GM19351 (cell line): Measurements from ENCODE around the gene NPAS3.

Source experiments
- ATAC-seq: cut with Tn5 transposase; IDR thresholded peaks from one replicate; pipeline ENCODE4 v1.9.1; 2021; ENCODE audit warnings: mild to moderate bottlenecking, moderate library complexity; ENCODE audit not compliant: unreplicated experiment

The NPAS3 gene

DNA sequence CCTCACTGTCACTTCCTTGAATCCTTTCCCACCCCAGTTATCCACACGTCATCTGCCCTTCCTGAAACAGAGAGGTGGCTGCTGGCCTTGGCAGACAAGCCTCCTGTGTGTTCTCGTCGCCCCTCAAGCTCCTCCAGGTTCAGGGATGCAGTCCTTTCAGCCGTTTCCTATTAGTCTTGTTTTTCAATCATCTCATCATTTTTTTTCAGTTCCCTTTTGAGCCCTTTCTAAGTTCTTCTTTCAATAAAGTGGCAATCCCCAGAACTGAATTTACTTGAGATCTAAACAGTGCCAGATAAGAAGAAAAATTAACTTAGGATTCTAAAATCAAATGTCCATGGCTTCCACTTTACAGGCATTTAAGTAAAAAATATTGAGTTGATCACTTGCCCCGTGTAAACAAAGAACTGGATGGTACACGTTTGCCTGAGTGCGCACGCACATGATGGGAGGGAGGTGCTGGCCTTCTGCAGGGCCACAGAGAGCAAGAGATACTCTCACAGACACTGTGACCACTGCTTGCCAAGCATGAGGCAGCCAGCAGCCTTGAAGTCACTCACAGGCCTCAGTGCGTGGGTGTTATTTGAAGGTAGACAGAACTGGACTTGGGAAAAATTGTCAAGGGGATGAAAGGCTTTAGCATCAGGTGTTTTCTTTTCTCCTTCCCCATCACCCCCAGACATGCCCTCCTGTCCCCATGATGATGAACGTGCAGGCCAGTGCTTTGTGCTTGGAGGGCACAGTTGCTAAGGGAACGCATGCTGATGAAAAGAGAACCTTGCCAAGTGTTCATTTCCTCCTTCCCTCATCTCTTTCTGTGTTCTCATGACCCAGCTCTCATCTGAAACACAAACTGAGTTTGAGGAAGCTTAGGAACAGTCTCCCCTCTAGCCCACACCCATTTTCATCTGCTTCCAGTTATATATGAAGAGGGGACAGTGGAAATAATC lies 603.9 kb downstream of the NPAS3 start:
- ATAC-seq, result no peak

GRCh38 chr14:33545696-33546095 lies 607.0 kb downstream of the NPAS3 start:
- ATAC-seq, result no peak

- ATAC-seq, result no peak
These were observed 609.9 kb downstream of the NPAS3 start for GRCh38 chr14:33548606-33549005.

DNA sequence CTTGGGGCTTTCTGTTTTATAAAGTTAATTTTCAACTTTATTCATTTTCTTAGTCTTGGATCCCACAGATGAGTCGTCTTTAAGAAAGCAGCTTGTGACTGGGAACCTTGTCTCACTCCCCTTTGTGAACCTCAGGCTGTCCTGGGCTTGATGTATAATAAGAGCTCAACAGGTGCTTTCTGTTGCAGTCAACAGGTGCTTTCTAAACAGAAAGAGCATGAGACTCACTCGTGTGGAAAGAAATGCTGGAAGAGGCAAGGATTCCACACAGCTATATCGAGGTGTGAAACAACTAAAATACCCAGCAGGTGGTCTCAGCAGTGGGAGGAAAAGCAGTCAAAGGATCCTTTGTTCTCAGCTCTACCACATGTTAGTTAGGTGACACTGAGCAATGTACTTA lies 613.3 kb downstream of the NPAS3 start:
- no peak for ATAC-seq

DNA sequence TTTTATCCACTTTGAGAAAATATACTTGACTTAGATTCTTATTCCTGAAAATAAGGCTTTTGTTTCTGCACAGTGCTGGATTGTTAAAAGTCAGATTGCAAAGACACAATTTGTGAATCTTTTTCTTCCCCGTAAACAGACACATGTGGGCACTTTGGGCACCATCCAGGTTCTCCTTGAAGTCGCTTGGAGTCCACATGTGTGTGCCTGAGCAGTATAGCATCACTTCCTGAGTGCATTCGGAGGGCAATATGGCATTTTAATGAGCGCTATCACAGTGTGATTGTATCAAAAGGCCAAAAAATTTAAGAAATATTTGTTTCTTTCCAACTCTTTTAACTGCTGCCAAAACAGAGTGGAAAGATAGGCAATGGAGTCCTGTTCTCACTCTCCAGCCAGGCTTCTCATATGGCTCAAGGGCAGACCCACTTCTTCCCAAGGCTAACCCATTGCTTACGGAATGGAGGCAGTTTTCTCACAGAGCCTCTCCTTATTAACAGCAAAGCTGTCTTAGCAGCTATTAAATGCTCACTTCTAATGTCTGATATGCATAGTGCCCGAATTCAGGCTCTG lies 615.1 kb downstream of the NPAS3 start:
- ATAC-seq, result no peak

- no peak for ATAC-seq
These were observed 616.3 kb downstream of the NPAS3 start for GRCh38 chr14:33554988-33555387.

- ATAC-seq, result no peak
These were observed 617.2 kb downstream of the NPAS3 start for GRCh38 chr14:33555710-33556350.

GRCh38 chr14:33556382-33557121 lies 617.9 kb downstream of the NPAS3 start:
- no peak for ATAC-seq

DNA sequence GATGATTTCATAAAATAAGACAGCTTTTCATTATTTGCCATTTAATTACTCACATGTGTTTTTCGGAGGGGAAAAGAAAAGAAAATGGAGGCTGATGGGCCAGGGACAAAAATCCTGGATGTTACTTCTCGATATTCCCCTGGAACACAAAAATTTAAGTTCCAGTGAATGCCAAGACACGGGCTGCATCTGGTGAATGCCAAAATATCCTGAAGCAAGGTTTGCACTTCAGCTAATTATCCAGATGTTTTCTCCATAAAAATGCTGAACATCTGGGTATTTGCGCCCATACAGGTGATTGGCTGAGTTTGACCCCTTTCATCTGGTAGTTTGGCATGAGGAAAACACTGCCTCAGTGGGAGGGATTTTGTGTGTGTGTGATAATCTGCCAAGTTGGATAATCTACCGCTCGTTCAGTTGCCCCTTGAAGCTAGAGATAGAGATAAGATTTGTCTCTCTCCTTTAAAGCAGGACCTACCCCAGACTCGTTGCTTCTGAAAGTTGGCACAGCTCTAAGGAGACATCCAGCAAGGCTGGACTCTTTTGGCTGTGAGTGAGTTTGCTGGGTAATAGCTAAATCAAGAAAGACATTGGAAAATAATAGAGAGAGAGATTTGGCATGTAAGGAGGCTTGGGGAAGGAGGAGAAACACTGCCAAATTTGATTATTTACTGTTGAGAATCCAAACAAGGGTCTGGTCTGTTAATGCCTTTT lies 622.2 kb downstream of the NPAS3 start:
- no peak for ATAC-seq

GRCh38 chr14:33561488-33562175 lies 623.0 kb downstream of the NPAS3 start:
- ATAC-seq, result no peak

- no peak for ATAC-seq
These were observed 624.7 kb downstream of the NPAS3 start for GRCh38 chr14:33563191-33563900.

- ATAC-seq, result no peak
These were observed 625.2 kb downstream of the NPAS3 start for GRCh38 chr14:33563901-33564197.

DNA sequence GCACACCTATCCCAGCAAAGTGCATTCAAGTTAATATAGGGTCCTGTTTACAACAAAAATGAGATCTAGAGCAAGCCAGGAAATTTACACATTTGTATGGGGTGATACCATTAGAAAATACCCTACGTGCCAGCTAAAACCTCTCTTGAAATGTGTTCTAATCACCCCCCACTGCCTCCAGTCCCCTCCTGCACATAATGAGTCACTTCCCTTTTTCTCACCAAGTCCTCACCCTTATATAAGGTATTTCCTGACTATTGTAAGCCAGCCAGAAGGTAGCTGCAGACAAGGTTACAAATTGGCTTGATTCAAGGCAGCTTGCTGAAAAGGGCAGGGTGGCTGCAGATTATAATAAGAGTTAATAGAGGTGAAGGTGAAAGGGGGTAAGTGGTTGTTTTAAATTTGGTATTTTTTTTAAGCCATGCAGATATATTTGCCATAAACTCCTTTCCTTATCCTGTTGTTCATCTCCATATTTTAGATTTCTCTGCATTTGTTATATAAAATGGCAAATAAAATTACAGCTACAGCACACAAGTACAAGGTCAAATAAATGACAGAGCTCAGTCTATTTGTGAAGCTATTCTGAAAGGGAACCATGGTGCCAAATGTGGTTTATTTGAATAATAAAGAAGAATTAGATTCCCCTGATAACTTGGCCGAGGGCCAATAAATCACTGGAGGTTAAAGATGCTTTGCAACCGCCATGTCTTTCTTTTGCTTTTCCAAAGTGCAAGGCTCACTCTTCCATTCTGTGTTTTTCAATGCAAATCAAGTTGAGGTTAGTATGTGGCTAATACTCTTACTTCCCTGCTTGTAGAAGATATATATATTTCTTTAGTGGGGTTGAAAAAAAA lies 626.3 kb downstream of the NPAS3 start:
- no peak for ATAC-seq

DNA sequence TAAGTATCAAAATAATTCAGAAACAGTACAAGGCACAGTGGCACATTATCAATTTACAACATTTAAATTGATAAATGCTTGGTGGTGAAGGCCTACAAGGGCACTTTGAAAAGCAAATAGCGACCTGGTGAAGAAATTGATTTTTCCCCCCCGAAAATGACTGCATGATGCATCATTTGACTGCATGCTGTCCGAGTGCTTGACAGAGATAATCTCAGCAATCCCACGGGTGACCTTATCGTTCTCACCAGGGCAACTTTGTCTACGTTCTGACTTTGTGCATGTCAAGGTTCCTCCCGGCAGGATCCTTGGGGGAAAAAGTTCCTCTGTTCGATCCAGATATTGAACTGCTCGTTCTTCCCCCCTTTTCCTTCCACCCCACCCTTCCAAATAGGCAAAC lies 627.4 kb downstream of the NPAS3 start:
- ATAC-seq, result no peak

- ATAC-seq, result no peak
These were observed 628.5 kb downstream of the NPAS3 start for GRCh38 chr14:33567023-33567728.

DNA sequence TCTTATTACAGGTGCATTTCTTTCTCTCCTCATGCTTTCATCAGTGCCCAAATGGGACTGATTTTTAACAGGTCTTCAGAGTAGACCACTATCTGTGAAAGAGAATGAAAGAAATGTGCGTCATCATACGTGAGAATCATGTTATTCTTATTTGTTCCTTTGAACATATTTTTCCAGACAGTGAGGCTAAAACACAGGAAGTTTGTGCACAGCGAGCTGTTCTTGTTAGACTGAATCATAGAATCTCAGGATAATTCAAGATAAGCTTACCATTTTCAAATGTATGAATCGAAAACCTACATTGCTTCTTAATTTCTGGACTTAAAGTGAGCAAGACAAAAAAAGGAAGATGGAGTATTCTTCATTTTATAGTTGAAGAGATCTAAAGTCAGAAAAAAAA lies 629.1 kb downstream of the NPAS3 start:
- no peak for ATAC-seq

- ATAC-seq, result no peak
These were observed 630.4 kb downstream of the NPAS3 start for GRCh38 chr14:33568935-33569579.
